Neuron (in vitro differentiated cells): Measurements from ENCODE around the gene RPS6KB2.
"Not testable (repeated sequence)": the region's sequence is repeated elsewhere in the genome, so short reads cannot be mapped to it uniquely, and the experiment has no call there.

Experiments
- H2AFZ ChIP-seq: one replicate; pipeline ENCODE4 v1.6.1; 2013; ENCODE audit warnings: low read depth, mild to moderate bottlenecking, inconsistent platforms, low read length, moderate library complexity
- H3K27me3 ChIP-seq: one replicate; pipeline ENCODE4 v1.6.1; 2013; ENCODE audit warnings: low read length; ENCODE audit not compliant: insufficient read depth
- H3K36me3 ChIP-seq: one replicate; pipeline ENCODE4 v1.6.1; 2013; ENCODE audit warnings: low read length; ENCODE audit not compliant: insufficient read depth
- H3K4me1 ChIP-seq: one replicate; pipeline ENCODE4 v1.6.1; 2013; ENCODE audit warnings: low read length; ENCODE audit not compliant: insufficient read depth
- H3K4me3 ChIP-seq: 2 replicates; pipeline ENCODE4 v1.5.1; 2013; ENCODE audit warnings: mild to moderate bottlenecking, low read length, moderate library complexity
- H3K9me3 ChIP-seq: one replicate; pipeline ENCODE4 v1.6.1; 2013; ENCODE audit warnings: low read length

RPS6KB2 gene

DNA sequence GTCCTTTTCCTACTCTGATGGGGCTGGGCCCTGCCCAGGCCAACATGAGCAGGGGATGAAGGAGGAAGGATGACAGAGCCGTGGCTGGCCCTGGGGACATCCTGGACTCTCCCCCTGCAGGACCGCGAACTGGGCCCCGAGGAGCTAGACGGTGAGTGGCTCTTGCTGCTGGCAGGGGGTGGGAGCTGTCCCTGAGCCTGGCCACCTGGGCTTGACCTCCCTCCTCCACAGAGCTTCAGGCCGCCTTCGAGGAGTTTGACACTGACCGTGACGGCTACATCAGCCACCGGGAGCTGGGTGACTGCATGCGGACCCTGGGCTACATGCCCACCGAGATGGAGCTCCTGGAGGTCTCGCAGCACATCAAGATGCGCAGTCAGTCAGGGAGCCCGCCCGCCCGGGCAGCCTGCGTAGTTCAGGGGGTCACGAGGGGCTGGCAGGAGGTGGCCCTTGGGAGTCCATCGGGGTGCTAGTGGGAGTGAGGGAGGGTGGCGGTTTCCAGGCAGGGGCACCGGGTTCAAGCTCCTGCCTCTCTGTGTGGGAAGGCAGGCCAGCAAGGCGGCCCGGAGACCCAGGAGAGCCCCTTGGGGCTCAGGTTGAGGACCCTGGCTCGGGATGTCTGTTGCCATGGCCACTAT is 27.9 kb downstream of the RPS6KB2 start:
- Histone ChIP-seq H2AFZ (no peak overlapping the region), H3K27me3 (no peaks in the 10 kb centered on the region)

DNA sequence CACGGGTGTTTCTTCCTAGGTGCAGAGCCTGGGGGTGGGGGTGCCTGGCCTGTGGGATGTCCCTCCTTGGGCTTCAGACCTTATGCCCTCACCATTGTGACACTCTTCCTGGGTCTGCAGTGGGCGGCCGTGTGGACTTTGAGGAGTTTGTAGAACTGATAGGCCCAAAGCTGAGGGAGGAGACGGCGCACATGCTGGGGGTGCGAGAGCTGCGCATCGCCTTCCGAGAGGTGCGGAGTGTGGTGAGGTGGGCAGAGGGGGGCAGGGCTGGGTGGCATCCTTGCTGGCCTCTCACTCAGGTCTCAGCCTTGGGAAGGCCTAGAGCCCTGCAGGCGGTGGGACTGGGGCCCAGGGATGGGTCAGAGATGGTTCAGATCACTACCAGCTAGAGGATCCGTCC is 29.2 kb downstream of the RPS6KB2 start:
- Histone ChIP-seq H2AFZ (no peak overlapping the region), H3K4me1 (no peaks in the 10 kb centered on the region), H3K9me3 (no peaks in the 10 kb centered on the region), H3K36me3 (no peaks in the 10 kb centered on the region), H3K4me3 (no peak overlapping the region), H3K27me3 (no peaks in the 10 kb centered on the region)

More for the DNA sequence above, 27.9 kb downstream of the RPS6KB2 start:
- no peaks in the 10 kb centered on the region for H3K9me3 ChIP-seq
- H3K36me3 ChIP-seq, result no peaks in the 10 kb centered on the region
- no peaks in the 10 kb centered on the region for H3K4me1 ChIP-seq
- H3K4me3 ChIP-seq, result no peak overlapping the region

DNA sequence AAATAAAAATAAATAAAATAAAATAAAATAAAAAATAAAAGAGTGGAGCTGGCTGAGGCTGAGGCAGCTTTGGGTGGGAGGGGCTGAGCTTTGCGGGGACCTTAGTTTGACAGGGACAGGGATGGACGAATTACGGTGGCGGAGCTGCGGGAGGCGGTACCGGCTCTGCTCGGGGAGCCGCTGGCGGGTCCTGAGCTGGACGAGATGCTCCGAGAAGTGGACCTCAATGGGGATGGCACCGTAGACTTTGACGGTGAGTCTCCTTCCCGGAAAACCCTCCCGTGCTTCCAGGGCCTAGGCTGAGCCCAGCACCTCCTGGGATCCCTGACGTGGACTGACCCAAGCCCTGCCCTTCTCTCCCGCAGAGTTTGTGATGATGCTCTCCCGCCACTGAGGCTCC is 30.0 kb downstream of the RPS6KB2 start:
- no peaks in the 10 kb centered on the region for H3K9me3 ChIP-seq
- no peaks in the 10 kb centered on the region for H3K36me3 ChIP-seq
- H3K27me3 ChIP-seq, result no peaks in the 10 kb centered on the region
- H3K4me1 ChIP-seq, result no peaks in the 10 kb centered on the region
- no peak overlapping the region for H3K4me3 ChIP-seq
- no peak overlapping the region for H2AFZ ChIP-seq

DNA sequence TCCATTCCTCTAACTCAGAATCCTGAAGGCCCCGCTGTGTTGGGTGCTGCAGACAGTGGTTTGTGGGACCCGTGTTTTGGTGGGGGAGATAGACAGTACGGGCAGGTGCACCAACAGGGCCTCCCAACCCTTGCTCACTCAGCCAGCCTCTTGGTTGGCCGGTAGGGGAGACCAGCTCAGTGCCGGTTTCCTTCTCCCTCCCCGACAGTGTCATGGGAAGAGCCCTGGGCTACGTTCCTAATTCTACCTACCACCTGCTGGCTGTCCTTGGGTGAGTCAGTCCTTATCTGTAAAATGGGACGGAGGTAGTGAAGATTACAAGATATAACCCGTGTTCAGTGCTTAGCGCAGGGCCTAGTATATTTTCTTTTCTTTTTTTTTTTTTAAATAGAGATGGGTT is 34.9 kb downstream of the RPS6KB2 start:
- Histone ChIP-seq H3K27me3 (no peaks in the 10 kb centered on the region), H3K36me3 (no peaks in the 10 kb centered on the region), H3K4me3 (no peak overlapping the region), H2AFZ (no peak overlapping the region), H3K4me1 (peaks cover 14% of the 10 kb centered on the region), H3K9me3 (no peaks in the 10 kb centered on the region)

DNA sequence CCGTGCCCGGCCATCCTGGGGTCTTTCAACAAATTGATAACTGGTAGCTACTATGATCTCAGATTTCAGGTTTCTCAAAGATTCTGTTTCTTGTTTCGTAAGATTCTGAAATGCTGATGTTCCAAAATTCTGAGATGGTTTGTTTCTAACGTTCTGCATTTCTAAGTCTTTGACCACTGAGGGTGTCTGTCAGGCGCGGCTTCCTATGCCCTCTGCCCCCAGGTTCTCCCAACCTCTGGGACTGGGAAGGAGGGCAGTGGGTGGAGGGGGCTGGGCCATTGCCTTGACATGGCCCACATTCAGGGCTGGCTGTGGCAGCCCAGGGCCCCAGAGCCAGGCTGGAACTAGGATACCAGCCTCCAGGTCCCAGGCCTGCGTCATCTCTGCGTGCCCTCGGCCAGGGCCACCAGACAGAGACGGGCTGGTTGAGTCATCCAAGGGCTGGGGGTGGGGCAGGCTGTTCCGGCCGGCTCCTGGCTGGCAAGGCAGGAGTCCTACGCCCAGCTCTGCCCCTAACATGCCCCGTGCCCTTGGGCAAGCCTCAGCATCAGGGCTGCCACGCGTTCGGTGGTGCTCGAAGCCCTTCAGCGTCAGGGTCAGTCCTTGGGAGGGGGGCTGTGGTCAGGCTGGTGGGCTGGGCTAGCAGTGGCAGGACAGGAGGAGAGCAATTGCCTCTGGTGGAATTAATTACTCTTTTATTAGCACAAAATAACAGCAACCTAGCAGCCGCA is 35.6 kb downstream of the RPS6KB2 start:
- Histone ChIP-seq H3K4me3 (peak overlapping the region; percentile 25), H3K9me3 (no peaks in the 10 kb centered on the region), H3K36me3 (no peaks in the 10 kb centered on the region), H3K4me1 (peaks cover 17% of the 10 kb centered on the region), H3K27me3 (no peaks in the 10 kb centered on the region), H2AFZ (no peak overlapping the region)

DNA sequence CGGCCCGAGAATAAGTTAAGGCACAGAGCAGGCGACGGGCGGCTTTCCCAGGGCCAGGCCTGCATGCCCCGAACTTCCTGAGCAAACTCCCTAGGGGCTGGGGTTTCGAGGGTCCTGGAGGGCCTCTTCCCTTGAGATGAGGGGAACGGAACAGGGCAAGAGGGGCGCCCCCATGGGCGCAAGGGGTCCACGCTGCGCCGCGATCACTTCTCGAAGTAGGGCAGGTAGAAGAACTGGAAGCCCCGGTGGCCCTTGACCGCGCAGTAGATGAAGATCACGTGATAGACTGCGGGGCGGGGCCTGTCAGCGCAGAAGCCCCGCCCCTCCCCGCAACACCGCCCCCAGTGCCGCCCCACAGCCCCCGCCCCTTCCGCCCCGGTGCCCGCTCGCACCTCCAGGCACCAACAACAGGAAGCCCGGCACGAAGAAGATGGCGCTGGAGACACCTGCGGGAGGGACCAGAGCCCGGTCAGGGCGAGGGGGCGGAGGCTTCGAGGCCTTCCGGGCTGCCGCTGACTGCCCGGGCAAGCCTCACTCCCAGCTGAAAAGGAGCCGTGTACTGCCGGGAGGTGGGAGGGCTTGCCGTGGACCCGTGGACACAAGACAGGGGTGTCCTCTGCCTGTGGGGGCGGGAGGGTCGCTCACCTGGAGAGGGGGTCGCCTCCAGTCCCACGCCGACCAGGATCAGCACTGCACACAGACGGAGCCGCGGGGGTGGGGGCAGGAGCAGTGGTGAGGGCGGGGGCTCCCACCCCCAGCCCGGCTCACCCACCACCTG is 36.3 kb downstream of the RPS6KB2 start:
- H3K36me3 ChIP-seq, result no peaks in the 10 kb centered on the region
- H3K4me3 ChIP-seq, result peak overlapping the region; percentile 49
- peaks cover 20% of the 10 kb centered on the region for H3K4me1 ChIP-seq
- H3K9me3 ChIP-seq, result no peaks in the 10 kb centered on the region
- H3K27me3 ChIP-seq, result no peaks in the 10 kb centered on the region
- no peak overlapping the region for H2AFZ ChIP-seq

DNA sequence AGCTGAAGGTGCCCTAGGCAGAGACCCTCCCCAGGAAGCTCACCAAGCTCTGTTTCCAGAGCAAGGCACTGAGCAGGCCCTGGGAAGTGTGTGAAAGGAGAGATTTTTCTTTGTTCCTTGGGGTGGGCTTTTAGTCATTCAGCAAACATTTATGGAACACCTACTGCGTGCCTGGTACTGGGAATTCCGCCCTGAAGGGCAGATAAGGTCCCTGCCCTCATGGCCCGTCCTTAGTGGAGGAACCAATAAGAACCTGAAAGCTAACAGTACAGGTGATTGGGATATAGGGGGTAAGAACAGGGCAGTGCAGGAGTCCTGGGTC is 36.9 kb downstream of the RPS6KB2 start:
- no peaks in the 10 kb centered on the region for H3K36me3 ChIP-seq
- H3K9me3 ChIP-seq, result no peaks in the 10 kb centered on the region
- peaks cover 20% of the 10 kb centered on the region for H3K4me1 ChIP-seq
- no peaks in the 10 kb centered on the region for H3K27me3 ChIP-seq
- no peak overlapping the region for H2AFZ ChIP-seq
- peak overlapping the region; percentile 49 for H3K4me3 ChIP-seq

DNA sequence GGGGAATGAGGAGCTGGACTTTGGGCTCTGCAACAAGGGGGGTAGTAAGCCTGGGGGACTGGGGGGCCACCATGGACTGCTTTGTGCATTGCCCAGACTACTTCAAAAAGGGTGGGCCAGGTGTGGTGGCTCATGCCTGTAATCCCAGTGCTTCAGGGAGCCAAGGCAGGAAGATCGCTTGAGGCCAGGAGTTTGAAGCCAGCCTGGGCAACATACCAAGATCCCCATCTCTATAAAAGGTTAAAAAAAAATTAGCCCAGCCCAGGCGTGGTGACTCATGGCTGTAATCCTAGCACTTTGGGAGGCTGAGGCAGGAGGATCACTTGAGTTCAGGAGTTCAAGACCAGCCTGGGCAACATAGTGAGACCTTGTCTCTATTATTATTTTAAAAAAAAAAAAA is 37.2 kb downstream of the RPS6KB2 start:
- H3K36me3 ChIP-seq, H3K9me3 ChIP-seq, H2AFZ ChIP-seq, H3K27me3 ChIP-seq: not testable (repeated sequence)
- Histone ChIP-seq H3K4me1 (peaks cover 20% of the 10 kb centered on the region), H3K4me3 (peak overlapping the region; percentile 49)

DNA sequence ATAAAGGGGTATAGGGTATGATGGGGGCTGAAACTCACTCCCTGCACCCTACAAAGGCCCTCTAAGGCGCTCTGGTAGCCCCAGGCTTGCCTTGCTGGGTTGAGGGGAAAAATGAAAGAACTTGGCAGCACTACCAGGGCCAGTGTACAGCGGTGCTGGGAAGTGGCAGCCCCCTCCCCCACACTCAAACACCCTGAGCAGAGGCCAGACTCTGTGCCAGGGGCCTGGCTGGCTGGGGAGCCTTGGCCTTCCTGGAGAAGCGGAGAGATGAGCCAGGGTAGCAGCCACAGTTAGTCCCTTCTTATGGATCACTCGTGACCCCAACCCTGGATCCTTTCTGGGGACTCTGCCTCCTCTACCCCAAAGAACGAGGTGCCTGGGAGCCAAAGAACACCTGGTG is 38.1 kb downstream of the RPS6KB2 start:
- H3K36me3 ChIP-seq, result no peaks in the 10 kb centered on the region
- no peak overlapping the region for H3K4me3 ChIP-seq
- no peaks in the 10 kb centered on the region for H3K27me3 ChIP-seq
- H3K4me1 ChIP-seq, result peaks cover 20% of the 10 kb centered on the region
- H3K9me3 ChIP-seq, result no peaks in the 10 kb centered on the region
- H2AFZ ChIP-seq, result no peak overlapping the region

DNA sequence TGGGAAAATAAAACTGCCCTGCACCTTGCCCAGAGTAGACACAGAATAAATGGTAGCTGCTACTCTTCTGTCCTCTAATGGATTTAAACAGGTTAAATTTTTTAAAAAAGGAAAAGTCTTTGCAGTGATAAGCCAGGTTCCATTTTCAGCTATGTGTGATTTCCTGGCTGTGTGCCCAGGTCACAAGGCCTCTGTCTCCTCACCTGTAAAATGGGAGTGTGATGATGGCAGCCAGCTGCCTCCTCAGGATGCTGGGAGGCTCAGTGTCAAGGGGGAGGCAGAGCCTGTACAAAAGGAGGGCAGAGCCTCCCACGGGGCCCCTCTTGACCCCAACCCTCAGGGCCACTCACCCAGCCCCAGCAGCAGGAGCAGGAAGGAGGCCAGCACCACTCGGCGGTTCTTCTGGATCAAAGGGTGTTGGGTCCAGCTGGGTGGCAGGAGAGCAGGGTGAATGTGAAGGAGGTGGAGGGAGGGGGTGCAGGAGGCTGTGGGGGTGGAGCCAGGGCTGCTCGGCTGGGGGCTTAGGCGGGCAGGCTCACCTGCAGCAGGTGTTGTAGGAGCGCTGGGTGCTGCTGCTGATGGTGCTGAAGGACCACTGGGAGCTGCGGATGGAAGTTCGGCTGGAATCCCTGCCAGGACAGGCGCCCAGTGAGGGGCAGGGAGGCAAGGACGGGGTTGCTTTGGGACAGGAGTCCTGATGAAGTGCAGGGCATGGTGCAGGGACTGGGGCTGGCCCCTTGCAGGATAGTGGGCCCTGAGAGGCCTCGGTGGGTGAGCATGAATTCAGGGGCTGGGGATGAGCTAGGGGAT is 38.9 kb downstream of the RPS6KB2 start:
- no peak overlapping the region for H3K4me3 ChIP-seq

DNA sequence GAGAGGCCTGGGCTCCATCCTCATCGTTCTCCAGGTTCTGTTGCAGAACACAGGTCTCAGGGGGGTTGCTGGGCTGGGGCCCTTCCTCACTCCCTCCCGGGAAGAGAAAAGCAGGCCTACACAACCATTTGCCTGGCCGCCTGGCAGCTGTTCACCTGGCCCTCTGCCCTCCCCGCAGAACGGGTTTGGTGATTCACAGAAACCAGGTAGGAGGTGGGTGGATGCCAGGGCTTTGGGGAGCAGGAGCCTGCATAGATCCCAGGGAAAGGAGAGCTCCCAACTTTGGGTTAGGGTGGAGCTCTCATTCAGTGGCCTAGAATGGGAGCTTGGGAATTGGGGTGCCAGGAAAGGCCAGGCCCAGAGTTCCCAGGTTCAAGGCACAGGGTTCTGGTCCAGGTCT is 39.8 kb downstream of the RPS6KB2 start:
- Histone ChIP-seq H3K4me3 (peak overlapping the region; percentile 86), H3K36me3 (no peaks in the 10 kb centered on the region), H3K4me1 (peaks cover 20% of the 10 kb centered on the region), H2AFZ (no peak overlapping the region), H3K27me3 (no peaks in the 10 kb centered on the region), H3K9me3 (no peaks in the 10 kb centered on the region)

More for the DNA sequence above, 38.9 kb downstream of the RPS6KB2 start:
- Histone ChIP-seq H3K27me3 (no peaks in the 10 kb centered on the region), H3K9me3 (no peaks in the 10 kb centered on the region), H3K36me3 (no peaks in the 10 kb centered on the region), H2AFZ (no peak overlapping the region), H3K4me1 (peaks cover 20% of the 10 kb centered on the region)

DNA sequence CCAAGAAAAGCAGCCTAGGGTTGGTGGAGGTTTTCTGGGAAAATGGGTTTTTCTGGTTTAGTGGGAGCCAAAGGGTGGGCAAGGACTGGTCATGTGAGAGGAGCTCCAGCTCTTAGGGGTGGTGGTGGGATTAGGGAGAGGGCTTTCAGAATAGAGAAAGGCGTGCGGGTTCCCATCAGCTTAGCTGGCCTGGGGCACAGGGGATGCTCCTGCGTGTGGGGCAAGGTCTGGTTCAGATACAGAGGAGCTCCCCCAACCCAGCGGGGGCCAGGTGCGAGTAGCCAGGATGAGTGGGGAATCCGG is 40.1 kb downstream of the RPS6KB2 start:
- Histone ChIP-seq H3K27me3 (no peaks in the 10 kb centered on the region), H3K9me3 (no peaks in the 10 kb centered on the region), H3K4me1 (peaks cover 20% of the 10 kb centered on the region), H2AFZ (no peak overlapping the region), H3K4me3 (peak overlapping the region; percentile 86), H3K36me3 (no peaks in the 10 kb centered on the region)
